Smooth muscle cell (in vitro differentiated cells): ENCODE data around the gene PRPSAP2. TPM values are rescaled to one million over a fixed set of nuclear protein-coding genes. Genes with fewer than 3 reads are reported as not detected.

Experiments used
- DNase-seq: peaks from one replicate; lab custom pipeline; 2025; ENCODE audit not compliant: unreplicated experiment; lab: John Stamatoyannopoulos, UW
- H2AFZ ChIP-seq: fragments of 200-600 bp; sonication (generic); 2 replicates; pipeline ENCODE4 v1.6.0; 2016; ENCODE audit warnings: antibody characterized with exemption, low read depth, mild to moderate bottlenecking
- H3F3A ChIP-seq: fragments of 200-600 bp; sonication (generic); 2 replicates; pipeline ENCODE4 v1.6.0; 2017; ENCODE audit warnings: antibody characterized with exemption, low read depth
- H3K27ac ChIP-seq: fragments of 200-600 bp; sonication (generic); 2 replicates; pipeline ENCODE4 v1.5.1; 2016; ENCODE audit warnings: low read depth, mild to moderate bottlenecking
- H3K27me3 ChIP-seq: fragments of 200-600 bp; sonication (generic); 2 replicates; pipeline ENCODE4 v1.6.1; 2016; ENCODE audit warnings: low read depth, mild to moderate bottlenecking
- H3K36me3 ChIP-seq: fragments of 200-600 bp; sonication (generic); 2 replicates; pipeline ENCODE4 v1.5.1; 2016; ENCODE audit warnings: low read depth
- H3K4me1 ChIP-seq: fragments of 200-600 bp; sonication (generic); 2 replicates; pipeline ENCODE4 v1.5.1; 2016; ENCODE audit warnings: low read depth
- H3K4me2 ChIP-seq: fragments of 200-600 bp; sonication (generic); 2 replicates; pipeline ENCODE4 v1.6.0; 2016; ENCODE audit warnings: mild to moderate bottlenecking
- H3K4me3 ChIP-seq: fragments of 200-600 bp; sonication (generic); 2 replicates; pipeline ENCODE4 v1.5.1; 2016; ENCODE audit warnings: mild to moderate bottlenecking
- H3K79me2 ChIP-seq: fragments of 200-600 bp; sonication (generic); 2 replicates; pipeline ENCODE4 v1.6.0; 2016; ENCODE audit warnings: low read depth, mild to moderate bottlenecking
- H3K9ac ChIP-seq: fragments of 200-600 bp; sonication (generic); 2 replicates; pipeline ENCODE4 v1.6.0; 2016; ENCODE audit warnings: low read depth
- H3K9me3 ChIP-seq: fragments of 200-600 bp; sonication (generic); replicated peaks from 2 replicates; pipeline ENCODE4 v1.5.1; 2016; ENCODE audit warnings: low read depth
- H4K20me1 ChIP-seq: fragments of 200-600 bp; sonication (generic); 2 replicates; pipeline ENCODE4 v1.6.0; 2016; ENCODE audit warnings: low read depth
- CTCF ChIP-seq: fragments of 200-600 bp; sonication (generic); IDR thresholded peaks from 2 replicates; pipeline ENCODE4 v1.5.1; 2017; ENCODE audit warnings: borderline replicate concordance, mild to moderate bottlenecking, antibody characterized with exemption; ENCODE audit not compliant: insufficient read depth, poor library complexity, severe bottlenecking
- WGBS: methylation state at CpG from one replicate; pipeline ENCODE4 v1.1.7; 2016; ENCODE audit warnings: low lambda C conversion rate; 5-methylcytosine and 5-hydroxymethylcytosine counted together
- polyA plus RNA-seq: library from polyadenylated mRNA; unstranded; fragments of >200 nt; fragmentation: Nextera tagmentation; extraction: Ambion mirVana; gene quantifications from 2 replicates; pipeline ENCODE4 v1.2.1, GENCODE V29; 2016
- total RNA-seq: library from RNA; depleted of rRNA; stranded (reverse); fragments of >200 nt; gene quantifications from 2 replicates; pipeline ENCODE4 v1.2.3, GENCODE V29; 2014

PRPSAP2 gene
- total and polyA plus RNA-seq, 2 experiments from 2014 or later: 24.0 to 39.8 TPM

- Histone ChIP-seq H4K20me1 (no peaks in the 10 kb centered on the region), H3K4me2 (no peak overlapping the region), H3K9me3 (no peaks in the 10 kb centered on the region), H3K27ac (no peak overlapping the region), H3K79me2 (no peaks in the 10 kb centered on the region), H3K9ac (no peak overlapping the region), H2AFZ (no peak overlapping the region), H3K27me3 (no peaks in the 10 kb centered on the region), H3F3A (no peaks in the 10 kb centered on the region), H3K4me3 (no peak overlapping the region), H3K4me1 (peaks cover 12% of the 10 kb centered on the region), H3K36me3 (no peaks in the 10 kb centered on the region)
- WGBS: 92% methylated on average over 11 of the region's 11 CpGs
- no peak for TF ChIP-seq CTCF
- no peak for DNase-seq
Measured at GRCh38 chr17:18958611-18959010, 100.7 kb downstream of the PRPSAP2 start.

GRCh38 chr17:18959071-18959844 lies 101.3 kb downstream of the PRPSAP2 start:
- Histone ChIP-seq H2AFZ (no peak overlapping the region), H3K4me2 (no peak overlapping the region), H3K9ac (no peak overlapping the region), H3F3A (no peaks in the 10 kb centered on the region), H3K36me3 (no peaks in the 10 kb centered on the region), H3K4me1 (peaks cover 12% of the 10 kb centered on the region), H3K27ac (no peak overlapping the region), H3K9me3 (no peaks in the 10 kb centered on the region), H3K27me3 (no peaks in the 10 kb centered on the region), H3K79me2 (no peaks in the 10 kb centered on the region), H3K4me3 (no peak overlapping the region), H4K20me1 (no peaks in the 10 kb centered on the region)
- no peak for TF ChIP-seq CTCF
- WGBS: 86% methylated on average over 21 of the region's 22 CpGs
- DNase-seq: no peak

DNA sequence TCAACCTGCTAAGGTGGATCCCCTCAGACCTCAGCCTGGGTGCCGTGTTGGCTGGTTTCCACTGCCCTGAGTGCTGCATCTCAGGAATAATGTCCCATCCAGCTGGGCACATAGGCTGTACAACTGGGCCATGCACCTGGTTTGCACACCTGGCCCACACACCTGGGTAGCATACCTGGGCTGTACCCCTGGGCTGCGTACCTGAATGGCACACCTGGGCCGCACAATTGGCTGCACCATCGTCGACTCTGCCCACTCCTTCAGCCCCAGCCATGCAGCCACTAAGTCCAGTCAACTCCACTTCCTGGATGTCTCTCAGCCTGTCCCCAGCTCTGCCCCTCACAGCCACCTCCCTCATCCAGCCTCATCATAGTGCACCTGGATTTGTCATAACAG lies 101.9 kb downstream of the PRPSAP2 start:
- no peak overlapping the region for H3K9ac ChIP-seq

More for the DNA sequence above, 101.9 kb downstream of the PRPSAP2 start:
- H4K20me1 ChIP-seq: no peaks in the 10 kb centered on the region
- no peak overlapping the region for H2AFZ ChIP-seq
- H3K27ac ChIP-seq: no peak overlapping the region
- DNase-seq: no peak
- H3K79me2 ChIP-seq: no peaks in the 10 kb centered on the region
- no peak overlapping the region for H3K4me3 ChIP-seq
- no peak for TF ChIP-seq CTCF
- H3K36me3 ChIP-seq: no peaks in the 10 kb centered on the region
- peaks cover 12% of the 10 kb centered on the region for H3K4me1 ChIP-seq
- 100% methylated on average over 5 of the region's 5 CpGs for WGBS
- no peak overlapping the region for H3K4me2 ChIP-seq
- no peaks in the 10 kb centered on the region for H3F3A ChIP-seq
- H3K9me3 ChIP-seq: no peaks in the 10 kb centered on the region
- no peaks in the 10 kb centered on the region for H3K27me3 ChIP-seq
